Loucy (cell line): ENCODE results near the gene RAD21L1.

ENCODE experiments used
- H2AFZ ChIP-seq: fragments of 200-600 bp; sonication (generic); 2 replicates; pipeline ENCODE4 v1.6.0; 2016; ENCODE audit warnings: antibody characterized with exemption, mild to moderate bottlenecking, low read length, moderate library complexity
- H3F3A ChIP-seq: fragments of 200-600 bp; 2 replicates; pipeline ENCODE4 v1.6.0; 2016; ENCODE audit warnings: antibody characterized with exemption, low read depth, mild to moderate bottlenecking
- H3K27me3 ChIP-seq: fragments of 200-600 bp; sonication (generic); 2 replicates; pipeline ENCODE4 v1.6.1; 2014; ENCODE audit warnings: low read length, mild to moderate bottlenecking; ENCODE audit not compliant: insufficient read depth, poor library complexity, severe bottlenecking
- H3K36me3 ChIP-seq: fragments of 200-600 bp; sonication (generic); 2 replicates; pipeline ENCODE4 v1.6.1; 2016; ENCODE audit warnings: low read length; ENCODE audit not compliant: insufficient read depth
- H3K4me1 ChIP-seq: fragments of 200-600 bp; sonication (generic); 2 replicates; pipeline ENCODE4 v1.5.1; 2014; ENCODE audit warnings: low read length, mild to moderate bottlenecking; ENCODE audit not compliant: insufficient read depth, poor library complexity, severe bottlenecking
- H3K4me2 ChIP-seq: fragments of 200-600 bp; sonication (generic); 2 replicates; pipeline ENCODE4 v1.6.0; 2014; ENCODE audit warnings: antibody characterized with exemption, low read length, low read depth, mild to moderate bottlenecking; ENCODE audit not compliant: poor library complexity, severe bottlenecking
- H3K4me3 ChIP-seq: fragments of 200-600 bp; sonication (generic); 2 replicates; pipeline ENCODE4 v1.5.1; 2014; ENCODE audit warnings: low read length, mild to moderate bottlenecking, mixed read lengths; ENCODE audit not compliant: poor library complexity, severe bottlenecking
- H3K79me2 ChIP-seq: fragments of 200-600 bp; sonication (generic); 2 replicates; pipeline ENCODE4 v1.6.1; 2014; ENCODE audit warnings: low read length; ENCODE audit not compliant: insufficient read depth
- H3K9ac ChIP-seq: fragments of 200-600 bp; sonication (generic); 2 replicates; pipeline ENCODE4 v1.6.0; 2014; ENCODE audit warnings: mild to moderate bottlenecking, low read depth, low read length, moderate library complexity; ENCODE audit not compliant: poor library complexity, severe bottlenecking
- H3K9me2 ChIP-seq: fragments of 200-600 bp; sonication (generic); replicated peaks from 2 replicates; pipeline ENCODE4 v1.6.1; 2016; ENCODE audit warnings: low read depth, low read length, mixed read lengths
- H3K9me3 ChIP-seq: fragments of 200-600 bp; sonication (generic); 2 replicates; pipeline ENCODE4 v1.6.1; 2014; ENCODE audit warnings: mild to moderate bottlenecking, antibody characterized with exemption, low read length, low read depth; ENCODE audit not compliant: insufficient read depth
- H4K20me1 ChIP-seq: fragments of 200-600 bp; sonication (generic); 2 replicates; pipeline ENCODE4 v1.6.0; 2014; ENCODE audit warnings: antibody characterized with exemption, low read length, mild to moderate bottlenecking; ENCODE audit not compliant: insufficient read depth, poor library complexity, severe bottlenecking
- CTCF ChIP-seq: fragments of 200-600 bp; sonication (generic); conservative IDR thresholded peaks from 2 replicates; pipeline ENCODE4 v1.5.1; 2014; ENCODE audit warnings: mild to moderate bottlenecking, antibody characterized with exemption, low read length
- EZH2phosphoT487 ChIP-seq: fragments of 200-600 bp; IDR thresholded peaks from 2 replicates; pipeline ENCODE4 v1.6.1; 2018; ENCODE audit warnings: antibody characterized with exemption, mild to moderate bottlenecking, moderate library complexity, borderline replicate concordance

Gene RAD21L1

GRCh38 chr20:1225783-1226654 lies at the start of gene RAD21L1:
RAD21L1 (plus strand) TSS chr20:1226044; CDS start chr20:1228454, 2,410 bp downstream.
- Histone ChIP-seq H3K79me2 (no peaks in the 10 kb centered on the region), H3K27me3 (no peaks in the 10 kb centered on the region), H3F3A (no peaks in the 10 kb centered on the region), H3K9me3 (no peaks in the 10 kb centered on the region), H3K4me1 (no peaks in the 10 kb centered on the region), H3K4me3 (no peak within 1 kb of the TSS), H4K20me1 (no peaks in the 10 kb centered on the region), H3K9ac (no peak within 1 kb of the TSS), H3K9me2 (no peaks in the 10 kb centered on the region), H2AFZ (no peak within 1 kb of the TSS), H3K4me2 (no peak within 1 kb of the TSS), H3K36me3 (no peaks in the 10 kb centered on the region)
- no peak for TF ChIP-seq EZH2phosphoT487

- no peaks in the 10 kb centered on the region for H4K20me1 ChIP-seq
Measured at GRCh38 chr20:1177680-1178079, 48.2 kb upstream of the RAD21L1 start.

GRCh38 chr20:1178103-1178502 lies 47.7 kb upstream of the RAD21L1 start:
- H4K20me1 ChIP-seq = no peaks in the 10 kb centered on the region
- TF ChIP-seq CTCF (no peak), EZH2phosphoT487 (no peak)

More at GRCh38 chr20:1177680-1178079, 48.2 kb upstream of the RAD21L1 start:
- H3K27me3 ChIP-seq = no peaks in the 10 kb centered on the region
- H3F3A ChIP-seq = no peaks in the 10 kb centered on the region
- H3K9me2 ChIP-seq = no peaks in the 10 kb centered on the region
- no peak overlapping the region for H3K9ac ChIP-seq
- 0 out of 2 replicates have a peak, but pooled peaks cover 3% of the 10 kb centered on the region for H3K36me3 ChIP-seq
- no peak overlapping the region for H3K4me2 ChIP-seq
- no peaks in the 10 kb centered on the region for H3K4me1 ChIP-seq
- no peak overlapping the region for H3K4me3 ChIP-seq
- no peak overlapping the region for H2AFZ ChIP-seq
- no peak; the same call in 1 of the 2 replicates for TF ChIP-seq CTCF
- TF ChIP-seq EZH2phosphoT487 = no peak
- H3K9me3 ChIP-seq = no peaks in the 10 kb centered on the region
- H3K79me2 ChIP-seq = no peaks in the 10 kb centered on the region

More at GRCh38 chr20:1178103-1178502, 47.7 kb upstream of the RAD21L1 start:
- Histone ChIP-seq H3K9me3 (no peaks in the 10 kb centered on the region), H3K9me2 (no peaks in the 10 kb centered on the region), H3K79me2 (no peaks in the 10 kb centered on the region), H3K4me3 (no peak overlapping the region), H2AFZ (no peak overlapping the region), H3K4me1 (no peaks in the 10 kb centered on the region), H3K9ac (no peak overlapping the region), H3K4me2 (no peak overlapping the region), H3K36me3 (0 out of 2 replicates have a peak, but pooled peaks cover 3% of the 10 kb centered on the region), H3F3A (no peaks in the 10 kb centered on the region), H3K27me3 (no peaks in the 10 kb centered on the region)
